ENCODE data around the gene FIBCD1.

The FIBCD1 gene

GRCh38 chr9:130874783-130875182 is 64.3 kb downstream of the FIBCD1 start:
- no peak for DNase-seq

- DNase-seq: no peak
Measured at GRCh38 chr9:130873966-130874365, 65.1 kb downstream of the FIBCD1 start.

GRCh38 chr9:130872912-130873503 is 66.0 kb downstream of the FIBCD1 start:
- no peak for DNase-seq

- DNase-seq: no peak
Measured at GRCh38 chr9:130872508-130872907, 66.5 kb downstream of the FIBCD1 start.

DNA sequence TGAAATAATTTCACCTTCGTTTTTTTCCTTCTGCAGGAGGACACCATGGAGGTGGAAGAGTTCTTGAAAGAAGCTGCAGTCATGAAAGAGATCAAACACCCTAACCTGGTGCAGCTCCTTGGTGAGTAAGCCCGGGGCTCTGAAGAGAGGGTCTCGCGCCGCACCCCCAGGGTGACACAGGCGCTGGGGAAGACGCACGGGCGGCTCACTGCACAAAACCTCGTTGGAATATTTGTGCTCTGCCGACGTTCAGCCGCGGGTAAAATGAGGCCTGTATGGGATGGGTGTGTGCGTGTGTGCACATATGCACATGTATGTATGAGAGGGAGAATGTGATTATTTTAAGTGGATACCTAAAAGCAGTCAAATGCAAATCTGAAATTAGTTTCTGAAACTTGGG is 67.0 kb downstream of the FIBCD1 start:
- DNase-seq: no peak

DNA sequence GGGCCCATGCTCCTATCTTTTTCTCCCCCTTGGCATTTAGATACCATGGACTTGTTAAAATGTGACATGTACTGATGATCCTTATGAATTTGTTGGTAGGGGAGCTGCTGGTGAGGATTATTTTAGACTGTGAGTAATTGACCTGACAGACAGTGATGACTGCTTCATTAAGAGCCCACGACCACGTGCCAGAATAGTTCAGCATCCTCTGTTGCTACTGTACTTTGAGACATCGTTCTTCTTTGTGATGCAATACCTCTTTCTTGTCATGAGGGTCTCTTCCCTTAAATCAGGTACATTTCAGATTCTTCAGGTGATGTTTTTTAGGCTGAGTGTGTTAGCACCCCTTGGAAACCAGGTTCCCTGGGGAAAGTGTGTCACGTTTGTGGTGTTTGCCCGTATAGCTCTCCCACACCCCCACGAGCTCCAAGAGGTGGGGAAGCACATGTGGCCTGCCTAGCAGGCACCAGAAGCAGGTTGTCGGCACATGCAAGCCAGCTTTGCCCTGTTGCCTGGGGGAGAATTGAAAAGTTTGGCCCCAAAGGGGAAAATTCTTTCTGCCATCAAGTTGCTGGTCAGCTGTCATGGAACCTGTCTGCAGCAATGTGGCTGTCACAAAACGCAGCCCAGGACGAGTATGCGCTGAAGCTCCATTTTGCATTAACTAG is 67.5 kb downstream of the FIBCD1 start:
- no peak for DNase-seq

GRCh38 chr9:130870491-130871381 is 68.3 kb downstream of the FIBCD1 start:
- no peak for DNase-seq

GRCh38 chr9:130869250-130869649 is 69.8 kb downstream of the FIBCD1 start:
- DNase-seq: no peak

DNA sequence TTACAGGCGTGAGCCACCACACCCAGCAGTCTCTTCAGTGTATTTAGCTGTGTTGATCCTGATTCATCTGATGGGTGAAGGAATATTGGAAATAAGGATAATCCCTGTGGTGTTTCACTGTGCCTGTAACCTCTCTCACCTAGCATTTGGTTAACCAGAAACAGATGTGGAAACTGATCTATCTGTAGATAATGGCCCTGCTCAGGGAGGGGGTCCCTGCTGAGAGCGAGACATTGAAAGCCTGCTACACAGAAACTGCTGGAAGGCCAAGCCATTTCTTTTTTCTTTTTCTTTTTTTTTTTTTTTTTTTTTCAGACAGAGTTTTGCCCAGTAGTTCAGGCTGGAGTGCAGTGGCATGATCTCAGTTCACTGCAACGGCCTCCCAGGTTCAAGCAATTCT is 70.8 kb downstream of the FIBCD1 start:
- DNase-seq: no peak

DNA sequence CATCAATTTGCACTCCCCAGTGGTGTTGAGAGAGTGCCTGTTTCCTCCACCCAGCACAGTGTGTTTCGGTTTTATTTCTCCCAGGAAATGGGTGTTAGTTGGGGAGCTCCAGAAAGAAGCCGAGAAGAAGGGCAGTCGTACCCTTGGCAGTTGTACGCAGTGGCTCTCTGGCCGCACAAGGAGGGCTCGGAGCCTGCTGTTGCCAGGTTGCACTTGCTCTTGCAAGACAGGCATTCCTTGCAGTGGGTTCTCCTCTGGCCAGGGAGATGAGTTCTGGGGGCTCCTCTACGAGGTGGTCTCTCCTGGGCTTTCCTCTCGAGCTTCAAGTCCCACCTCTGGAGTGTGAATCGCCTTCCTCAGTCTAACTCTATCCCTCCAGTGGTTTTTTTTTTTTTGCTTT is 71.5 kb downstream of the FIBCD1 start:
- no peak for DNase-seq

DNA sequence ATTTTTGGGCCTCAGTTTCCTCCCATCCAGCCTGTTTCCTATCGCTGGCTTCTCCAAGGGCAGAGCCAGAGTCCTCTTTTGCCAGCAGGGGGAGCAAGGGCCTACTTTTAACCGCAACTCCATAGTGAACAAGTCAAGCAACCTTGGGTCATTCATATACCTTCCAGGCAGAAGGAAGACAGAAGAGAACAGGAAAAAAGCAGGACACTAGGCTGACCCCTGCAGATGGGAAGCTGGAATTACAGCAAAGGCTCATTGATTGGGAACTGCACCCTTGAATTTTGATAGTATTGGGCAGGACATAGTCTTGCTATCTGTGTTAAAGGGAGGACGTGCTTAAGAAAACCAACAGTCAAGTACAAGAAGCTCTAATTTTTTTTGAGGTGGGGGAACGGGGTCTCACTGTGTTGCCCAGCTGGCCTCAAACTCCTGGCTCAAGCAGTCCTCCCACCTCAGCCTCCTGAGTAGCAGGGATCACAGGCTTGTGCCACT is 72.5 kb downstream of the FIBCD1 start:
- peak; percentile 66 to 70 for DNase-seq

DNA sequence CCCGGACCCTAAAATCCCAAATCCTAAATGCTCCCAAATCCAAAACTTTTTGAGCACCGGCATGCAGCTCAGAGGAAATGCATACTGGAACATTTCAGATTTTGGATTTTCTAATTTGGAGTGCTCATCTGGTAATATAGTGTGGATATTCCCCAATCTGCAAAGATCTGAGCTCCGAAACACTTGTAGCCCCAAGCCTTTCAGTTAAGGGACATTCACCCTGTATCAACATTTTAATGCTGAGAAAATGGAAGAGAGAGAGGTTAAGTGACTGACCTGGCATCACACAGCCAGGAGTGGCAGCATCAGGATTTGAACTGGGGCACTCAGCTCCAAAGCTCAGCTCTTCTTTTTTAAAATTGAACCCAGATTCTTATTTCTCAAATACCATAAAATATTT is 73.1 kb downstream of the FIBCD1 start:
- DNase-seq: no peak

GRCh38 chr9:130864541-130864940 is 74.5 kb downstream of the FIBCD1 start:
- DNase-seq: no peak

- DNase-seq: no peak
Measured at GRCh38 chr9:130862747-130863146, 76.3 kb downstream of the FIBCD1 start.

GRCh38 chr9:130862217-130862616 is 76.8 kb downstream of the FIBCD1 start:
- DNase-seq: no peak

GRCh38 chr9:130861372-130862180 is 77.5 kb downstream of the FIBCD1 start:
- no peak for DNase-seq

- peak in 1 of 2 donors; percentile 17 for DNase-seq
Measured at GRCh38 chr9:130860458-130861316, 78.4 kb downstream of the FIBCD1 start.

DNA sequence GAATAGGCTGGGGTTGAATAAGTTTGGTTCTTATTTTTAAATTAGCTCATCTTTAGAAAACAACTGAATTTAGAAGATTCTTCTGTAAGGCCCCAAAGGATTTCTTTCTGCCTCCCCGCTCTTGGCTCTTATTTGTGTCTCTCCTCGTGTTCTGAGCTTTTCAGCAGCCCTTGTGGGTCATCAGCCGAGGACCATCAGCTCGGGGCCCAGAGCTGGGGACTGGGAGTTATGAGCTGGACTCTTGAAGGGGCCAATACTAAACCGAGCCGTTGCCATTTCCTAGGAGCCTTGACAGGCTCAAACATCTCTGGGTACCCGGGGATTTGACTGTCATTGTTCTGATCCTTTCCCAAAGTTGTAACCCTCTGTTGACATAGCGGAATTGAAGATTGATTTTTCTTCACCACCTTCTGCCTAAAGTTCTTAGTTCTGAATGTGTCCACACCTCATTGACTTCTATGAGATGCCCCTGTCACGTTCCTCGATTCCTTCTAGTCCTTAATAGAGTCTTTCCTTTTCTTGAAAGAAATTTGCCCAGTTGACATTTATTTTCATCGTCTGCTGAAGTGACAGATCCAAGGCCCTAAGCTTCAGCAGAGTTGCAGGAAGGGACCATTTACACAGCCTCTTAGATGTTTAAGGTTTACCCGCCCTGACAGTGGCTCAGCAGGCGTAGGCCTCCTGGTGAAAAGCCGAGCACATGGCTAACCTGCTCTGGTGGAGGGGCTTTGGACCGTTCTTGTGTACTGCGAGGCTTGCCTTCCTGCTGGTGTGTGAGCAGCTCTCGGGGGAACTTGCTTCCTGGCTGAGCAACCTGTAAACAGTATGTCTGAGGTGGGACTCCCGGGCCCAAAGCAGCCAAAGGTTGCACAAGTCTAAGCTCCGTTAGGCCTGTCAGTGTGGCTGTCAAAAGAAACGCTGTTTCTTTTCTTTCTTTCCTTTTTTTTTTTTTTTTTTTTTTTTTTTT is 80.0 kb downstream of the FIBCD1 start:
- DNase-seq: no peak

DNA sequence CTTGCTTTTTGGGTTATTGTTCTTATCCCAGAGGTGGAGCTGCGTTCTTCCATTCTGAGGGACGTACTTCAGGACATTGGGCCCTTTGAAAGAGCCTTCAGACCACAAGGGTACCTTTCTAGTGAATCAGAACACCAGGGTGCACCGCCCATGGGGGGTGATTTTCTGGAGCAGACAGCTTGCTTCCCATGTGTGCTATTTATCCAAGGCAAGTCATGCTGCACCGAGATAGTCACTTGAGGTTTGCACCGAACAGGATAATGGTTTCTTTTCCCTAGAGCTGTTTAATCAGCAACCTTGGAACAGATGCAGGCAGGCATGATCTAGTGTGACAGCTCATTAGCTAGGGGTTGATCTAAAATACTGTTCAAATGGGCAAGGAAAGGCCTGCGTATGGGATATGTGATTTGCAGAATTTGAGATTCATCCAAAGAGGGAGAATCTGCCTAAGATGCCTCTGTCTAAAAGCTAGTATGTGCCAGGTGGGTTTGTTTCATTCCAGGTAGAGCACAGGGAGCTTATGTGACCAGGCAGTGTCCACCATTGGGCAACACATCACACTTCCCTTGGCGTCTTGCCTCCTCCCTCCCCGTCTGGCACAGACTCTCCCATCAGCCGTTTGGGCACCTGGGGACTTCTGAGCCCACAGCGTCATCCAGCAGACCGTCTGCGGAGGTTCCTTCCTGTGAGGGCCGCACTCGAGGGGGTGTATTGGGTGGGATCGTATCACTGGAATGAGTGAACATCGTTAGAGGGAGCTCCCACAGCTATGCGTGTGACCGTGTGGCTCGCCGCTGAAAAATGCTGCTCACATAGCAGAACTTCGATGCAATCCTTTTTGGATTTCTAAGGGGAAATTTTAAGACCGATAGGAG is 80.9 kb downstream of the FIBCD1 start:
- no peak for DNase-seq
